ENCODE results near the gene CCDC90B.
A peak's percentile ranks its signal among the peaks of the same experiment; 100 is the strongest.

The CCDC90B gene

GRCh38 chr11:83287631-83288030 is 1.5 kb upstream of the CCDC90B start:
- H3K23ac ChIP-seq (ENCODE audit: low read depth, low read length, poor library complexity): no peak overlapping the region
- peaks cover 3 to 5% of the 10 kb centered on the region in 2 donors for H3K4me1 ChIP-seq (ENCODE audit: control insufficient read depth in 2 of 2, insufficient read depth in 1 of 2, low read depth in 1 of 2, low read length in 2 of 2)
- no peak overlapping the region for H3K27ac ChIP-seq (replicated peaks; ENCODE audit: low read length)
- no peak overlapping the region for H2AFZ ChIP-seq (ENCODE audit: low read length)
- no peaks in the 10 kb centered on the region for H3K9me3 ChIP-seq (replicated peaks in 1 of 2; ENCODE audit: control insufficient read depth in 2 of 2, insufficient read depth in 1 of 2, low read depth in 1 of 2, low read length in 2 of 2)
- H3K27me3 ChIP-seq (ENCODE audit: control insufficient read depth in 3 of 3, insufficient read depth in 3 of 3, low read depth in 1 of 3, low read length in 3 of 3): no peaks in the 10 kb centered on the region
- H2AK5ac ChIP-seq (ENCODE audit: low read depth, low read length): no peak overlapping the region
- no peak overlapping the region for H3K4me2 ChIP-seq (ENCODE audit: insufficient read depth, low read length, poor library complexity, severe bottlenecking)
- H3K18ac ChIP-seq (ENCODE audit: low read length): no peak overlapping the region
- no peak overlapping the region for H2BK5ac ChIP-seq (ENCODE audit: low read length)
- H3K9ac ChIP-seq (ENCODE audit: low read depth, low read length, poor library complexity): no peak overlapping the region
- no peak overlapping the region for H3K14ac ChIP-seq (ENCODE audit: low read length)
- peaks cover 3% of the 10 kb centered on the region for H3K79me1 ChIP-seq (ENCODE audit: low read depth, low read length)
- no peak overlapping the region for H4K91ac ChIP-seq (ENCODE audit: low read depth, low read length, poor library complexity)
- H2BK15ac ChIP-seq (ENCODE audit: low read length): no peak overlapping the region
- H3K36me3 ChIP-seq (replicated peaks in 1 of 2; ENCODE audit: control insufficient read depth in 2 of 2, insufficient read depth in 2 of 2, low read length in 2 of 2): peaks cover 0 to 11% of the 10 kb centered on the region in 2 donors
- H3K4ac ChIP-seq (ENCODE audit: low read length): no peak overlapping the region
- DNase-seq (ENCODE audit: low spot score): no peak
- no peak overlapping the region for H3K4me3 ChIP-seq (ENCODE audit: low read length in 2 of 2)
- H2BK120ac ChIP-seq (ENCODE audit: low read depth, low read length): no peak overlapping the region
- no peak overlapping the region for H2BK12ac ChIP-seq (ENCODE audit: low read length)
- no CpG with 5 or more reads among the region's 6 CpGs for WGBS, 2 donors (ENCODE audit: extremely low coverage in 2 of 2, insufficient read length in 2 of 2, insufficient replicate concordance in 1 of 2)
- no peak overlapping the region for H4K8ac ChIP-seq (ENCODE audit: low read depth, low read length)

DNA sequence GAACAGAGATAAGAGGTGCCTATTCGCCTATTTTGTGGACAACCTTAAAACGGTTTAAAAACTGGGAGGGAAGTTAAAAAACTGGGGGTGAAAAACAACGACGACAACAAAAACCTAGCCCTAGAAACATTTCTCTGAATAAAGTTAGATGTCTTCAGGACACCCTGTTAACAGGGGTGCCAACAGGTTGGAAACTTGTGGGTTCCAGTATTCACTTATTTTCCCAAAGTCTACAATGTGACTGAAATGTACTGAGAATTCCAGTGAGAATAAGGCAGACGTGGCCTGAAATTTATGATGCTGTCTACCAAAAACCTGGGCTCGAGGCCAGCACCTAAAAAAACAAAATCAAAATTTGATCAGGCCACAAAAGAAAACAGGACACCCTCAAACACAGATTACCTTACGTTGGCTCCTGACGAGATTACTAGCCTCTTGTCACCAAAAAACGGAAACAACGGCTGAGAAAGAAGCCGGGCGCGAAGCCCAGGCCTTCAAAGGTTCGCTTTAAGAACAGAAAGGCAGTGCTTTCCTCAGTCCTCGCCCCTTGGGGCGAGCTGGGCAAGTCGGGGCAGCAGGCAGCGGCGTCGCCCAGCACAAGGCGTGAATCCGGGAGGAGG is 906 bp downstream of the CCDC90B start:
- Histone ChIP-seq H3K27me3 (ENCODE audit: control insufficient read depth in 3 of 3, insufficient read depth in 3 of 3, low read depth in 1 of 3, low read length in 3 of 3) (no peaks in the 10 kb centered on the region), H3K9me3 (replicated peaks in 1 of 2; ENCODE audit: control insufficient read depth in 2 of 2, insufficient read depth in 1 of 2, low read depth in 1 of 2, low read length in 2 of 2) (no peaks in the 10 kb centered on the region), H4K8ac (ENCODE audit: low read depth, low read length) (no peak overlapping the region), H2BK15ac (ENCODE audit: low read length) (no peak overlapping the region), H3K9ac (ENCODE audit: low read depth, low read length, poor library complexity) (peak overlapping the region; percentile 83), H3K79me1 (ENCODE audit: low read depth, low read length) (peaks cover 4% of the 10 kb centered on the region), H3K4me2 (ENCODE audit: insufficient read depth, low read length, poor library complexity, severe bottlenecking) (peak overlapping the region; percentile 56), H4K91ac (ENCODE audit: low read depth, low read length, poor library complexity) (no peak overlapping the region), H2BK12ac (ENCODE audit: low read length) (no peak overlapping the region), H3K4me3 (ENCODE audit: low read length in 2 of 2) (peak overlapping the region; percentile 88), H3K4me1 (ENCODE audit: control insufficient read depth in 2 of 2, insufficient read depth in 1 of 2, low read depth in 1 of 2, low read length in 2 of 2) (peaks cover 3 to 5% of the 10 kb centered on the region in 2 donors), H3K4ac (ENCODE audit: low read length) (no peak overlapping the region), H3K23ac (ENCODE audit: low read depth, low read length, poor library complexity) (peak overlapping the region; percentile 29), H2AFZ (ENCODE audit: low read length) (peak overlapping the region; percentile 99), H2AK5ac (ENCODE audit: low read depth, low read length) (no peak overlapping the region), H3K27ac (replicated peaks; ENCODE audit: low read length) (no peak overlapping the region), H3K18ac (ENCODE audit: low read length) (peak overlapping the region; percentile 84), H2BK5ac (ENCODE audit: low read length) (peak overlapping the region; percentile 17), H2BK120ac (ENCODE audit: low read depth, low read length) (no peak overlapping the region), H3K14ac (ENCODE audit: low read length) (no peak overlapping the region), H3K36me3 (replicated peaks in 1 of 2; ENCODE audit: control insufficient read depth in 2 of 2, insufficient read depth in 2 of 2, low read length in 2 of 2) (peaks cover 0 to 28% of the 10 kb centered on the region in 2 donors)
- no peak for DNase-seq (ENCODE audit: low spot score)
- no CpG with 5 or more reads among the region's 22 CpGs for WGBS, 2 donors (ENCODE audit: extremely low coverage in 2 of 2, insufficient read length in 2 of 2, insufficient replicate concordance in 1 of 2)

- no peaks in the 10 kb centered on the region for H3K9me3 ChIP-seq (replicated peaks in 1 of 2; ENCODE audit: control insufficient read depth in 2 of 2, insufficient read depth in 1 of 2, low read depth in 1 of 2, low read length in 2 of 2)
- no peak overlapping the region for H2BK12ac ChIP-seq (ENCODE audit: low read length)
- no CpG with 5 or more reads among the region's 3 CpGs for WGBS, 2 donors (ENCODE audit: extremely low coverage in 2 of 2, insufficient read length in 2 of 2, insufficient replicate concordance in 1 of 2)
- H3K9ac ChIP-seq (ENCODE audit: low read depth, low read length, poor library complexity): no peak overlapping the region
- H3K4me1 ChIP-seq (ENCODE audit: control insufficient read depth in 2 of 2, insufficient read depth in 1 of 2, low read depth in 1 of 2, low read length in 2 of 2): peaks cover 3 to 5% of the 10 kb centered on the region in 2 donors
- H3K18ac ChIP-seq (ENCODE audit: low read length): no peak overlapping the region
- peak overlapping the region; percentile 43 to 88 for H3K4me3 ChIP-seq (ENCODE audit: low read length in 2 of 2)
- no peak overlapping the region for H4K8ac ChIP-seq (ENCODE audit: low read depth, low read length)
- no peak overlapping the region for H4K91ac ChIP-seq (ENCODE audit: low read depth, low read length, poor library complexity)
- no peak overlapping the region for H3K14ac ChIP-seq (ENCODE audit: low read length)
- peak overlapping the region; percentile 56 for H3K4me2 ChIP-seq (ENCODE audit: insufficient read depth, low read length, poor library complexity, severe bottlenecking)
- H3K27me3 ChIP-seq (ENCODE audit: control insufficient read depth in 3 of 3, insufficient read depth in 3 of 3, low read depth in 1 of 3, low read length in 3 of 3): no peaks in the 10 kb centered on the region
- no peak overlapping the region for H2BK15ac ChIP-seq (ENCODE audit: low read length)
- H2BK120ac ChIP-seq (ENCODE audit: low read depth, low read length): no peak overlapping the region
- no peak for DNase-seq (ENCODE audit: low spot score)
- H2AK5ac ChIP-seq (ENCODE audit: low read depth, low read length): no peak overlapping the region
- peaks cover 4% of the 10 kb centered on the region for H3K79me1 ChIP-seq (ENCODE audit: low read depth, low read length)
- H3K23ac ChIP-seq (ENCODE audit: low read depth, low read length, poor library complexity): no peak overlapping the region
- H3K36me3 ChIP-seq (replicated peaks in 1 of 2; ENCODE audit: control insufficient read depth in 2 of 2, insufficient read depth in 2 of 2, low read length in 2 of 2): peaks cover 0 to 34% of the 10 kb centered on the region in 2 donors
- no peak overlapping the region for H3K4ac ChIP-seq (ENCODE audit: low read length)
- no peak overlapping the region for H3K27ac ChIP-seq (replicated peaks; ENCODE audit: low read length)
- H2AFZ ChIP-seq (ENCODE audit: low read length): peak overlapping the region; percentile 99
- no peak overlapping the region for H2BK5ac ChIP-seq (ENCODE audit: low read length)
These were observed 1.5 kb downstream of the CCDC90B start for GRCh38 chr11:83284501-83285150.

GRCh38 chr11:83282084-83282716 is 4.0 kb downstream of the CCDC90B start:
- Histone ChIP-seq H3K4me1 (ENCODE audit: control insufficient read depth in 2 of 2, insufficient read depth in 1 of 2, low read depth in 1 of 2, low read length in 2 of 2) (peaks cover 3 to 5% of the 10 kb centered on the region in 2 donors), H3K4me2 (ENCODE audit: insufficient read depth, low read length, poor library complexity, severe bottlenecking) (no peak overlapping the region), H3K18ac (ENCODE audit: low read length) (no peak overlapping the region), H3K79me1 (ENCODE audit: low read depth, low read length) (peaks cover 4% of the 10 kb centered on the region), H2BK120ac (ENCODE audit: low read depth, low read length) (no peak overlapping the region), H3K4me3 (ENCODE audit: low read length in 2 of 2) (no peak overlapping the region), H3K14ac (ENCODE audit: low read length) (no peak overlapping the region), H3K36me3 (replicated peaks in 1 of 2; ENCODE audit: control insufficient read depth in 2 of 2, insufficient read depth in 2 of 2, low read length in 2 of 2) (peaks cover 0 to 58% of the 10 kb centered on the region in 2 donors), H3K9me3 (replicated peaks in 1 of 2; ENCODE audit: control insufficient read depth in 2 of 2, insufficient read depth in 1 of 2, low read depth in 1 of 2, low read length in 2 of 2) (no peaks in the 10 kb centered on the region), H3K27ac (replicated peaks; ENCODE audit: low read length) (no peak overlapping the region), H2BK15ac (ENCODE audit: low read length) (no peak overlapping the region), H4K8ac (ENCODE audit: low read depth, low read length) (no peak overlapping the region), H3K23ac (ENCODE audit: low read depth, low read length, poor library complexity) (no peak overlapping the region), H2BK5ac (ENCODE audit: low read length) (no peak overlapping the region), H2BK12ac (ENCODE audit: low read length) (no peak overlapping the region), H3K4ac (ENCODE audit: low read length) (no peak overlapping the region), H2AK5ac (ENCODE audit: low read depth, low read length) (no peak overlapping the region), H2AFZ (ENCODE audit: low read length) (no peak overlapping the region), H3K9ac (ENCODE audit: low read depth, low read length, poor library complexity) (no peak overlapping the region), H3K27me3 (ENCODE audit: control insufficient read depth in 3 of 3, insufficient read depth in 3 of 3, low read depth in 1 of 3, low read length in 3 of 3) (no peaks in the 10 kb centered on the region), H4K91ac (ENCODE audit: low read depth, low read length, poor library complexity) (no peak overlapping the region)
- DNase-seq (ENCODE audit: low spot score): no peak
- WGBS, 2 donors (ENCODE audit: extremely low coverage in 2 of 2, insufficient read length in 2 of 2, insufficient replicate concordance in 1 of 2): no CpG with 5 or more reads among the region's 4 CpGs

Data from neuronal stem cell (in vitro differentiated cells).